Measurements from ENCODE around the gene HOXA7. TPM values are rescaled to one million over a fixed set of nuclear protein-coding genes. Genes with fewer than 3 reads are reported as not detected.

The HOXA7 gene
- total and polyA plus RNA-seq, 10 of the 15 experiments (the other 5 are each of a cell fraction or from before 2014, with no cell fraction given): not detected

- H3K4me1 ChIP-seq (ENCODE audit: control insufficient read depth, insufficient read depth, low read length): no peaks in the 10 kb centered on the region
Observed at GRCh38 chr7:27188386-27189294, 32.2 kb upstream of the HOXA7 start.

More at GRCh38 chr7:27188386-27189294, 32.2 kb upstream of the HOXA7 start:
- ChIA-PET RAD21 (ENCODE audit: unreplicated experiment) (no interaction called here), CTCF (interaction anchor here (0.7 kb wide), 1 partner anchor 9 kb away, joined by 3 read pairs; no protein-coding TSS in a partner anchor), SMC1A (ENCODE audit: uncharacterized antibody, unreplicated experiment) (interaction anchor here (0.6 kb wide), 1 partner anchor 590 kb away, joined by 3 read pairs; no protein-coding TSS in a partner anchor), POLR2A (no interaction called here)
- H2AFZ ChIP-seq (ENCODE audit: control insufficient read depth, low read depth, low read length): no peak overlapping the region
- no peaks in the 10 kb centered on the region; the same call in 2 of the 3 replicates for H3K9me3 ChIP-seq (replicated peaks; ENCODE audit: control insufficient read depth, insufficient read depth, low read length)
- no peak overlapping the region for H3K27ac ChIP-seq (ENCODE audit: control insufficient read depth, insufficient read depth)
- no peak overlapping the region for H3K9ac ChIP-seq (ENCODE audit: control insufficient read depth, insufficient read depth, low read length)
- no peak for ATAC-seq
- intact Hi-C loops (cut with micrococcal nuclease; ENCODE audit: unreplicated experiment) (no loop called here), in situ Hi-C loops (cut with MboI) (no loop called here)
- 21% methylated on average over 46 of the region's 49 CpGs for WGBS (ENCODE audit: insufficient coverage, insufficient replicate concordance, low lambda C conversion rate, missing lambda C conversion rate)
- no peaks in the 10 kb centered on the region for H3K79me2 ChIP-seq (ENCODE audit: control insufficient read depth, insufficient read depth, low read length)
- no peak for FAIRE-seq
- peaks cover 41 to 51% of the 10 kb centered on the region in 2 experiments for H3K27me3 ChIP-seq (replicated peaks in 1 of 2; ENCODE audit: control insufficient read depth in 2 of 2, insufficient read depth in 2 of 2, low read length in 1 of 2)
- no peak overlapping the region for H3K4me3 ChIP-seq
- no peaks in the 10 kb centered on the region for H3K36me3 ChIP-seq (ENCODE audit: control insufficient read depth in 2 of 2, insufficient read depth in 2 of 2, low read length in 1 of 2)
- H4K20me1 ChIP-seq (ENCODE audit: control insufficient read depth, insufficient read depth): 0 out of 2 replicates have a peak, but pooled peaks cover 3% of the 10 kb centered on the region
- DNase-seq (ENCODE audit: low read depth, low spot score): no peak
- no TSS peak for BruUV-seq (replicated peaks)
- H3K4me2 ChIP-seq (ENCODE audit: control insufficient read depth, insufficient read depth): no peak overlapping the region
- no peak for TF ChIP-seq BCL11A (IDR thresholded peaks at IDR 0.05; ENCODE audit: low read depth, low read length)
- no peak for TF ChIP-seq WRNIP1 (IDR thresholded peaks at IDR 0.05; ENCODE audit: borderline replicate concordance, low read depth, low read length)
- no peak for TF ChIP-seq SMAD1 (IDR thresholded peaks at IDR 0.05; ENCODE audit: low read depth, partially characterized antibody)
- TF ChIP-seq, protein P1, sequence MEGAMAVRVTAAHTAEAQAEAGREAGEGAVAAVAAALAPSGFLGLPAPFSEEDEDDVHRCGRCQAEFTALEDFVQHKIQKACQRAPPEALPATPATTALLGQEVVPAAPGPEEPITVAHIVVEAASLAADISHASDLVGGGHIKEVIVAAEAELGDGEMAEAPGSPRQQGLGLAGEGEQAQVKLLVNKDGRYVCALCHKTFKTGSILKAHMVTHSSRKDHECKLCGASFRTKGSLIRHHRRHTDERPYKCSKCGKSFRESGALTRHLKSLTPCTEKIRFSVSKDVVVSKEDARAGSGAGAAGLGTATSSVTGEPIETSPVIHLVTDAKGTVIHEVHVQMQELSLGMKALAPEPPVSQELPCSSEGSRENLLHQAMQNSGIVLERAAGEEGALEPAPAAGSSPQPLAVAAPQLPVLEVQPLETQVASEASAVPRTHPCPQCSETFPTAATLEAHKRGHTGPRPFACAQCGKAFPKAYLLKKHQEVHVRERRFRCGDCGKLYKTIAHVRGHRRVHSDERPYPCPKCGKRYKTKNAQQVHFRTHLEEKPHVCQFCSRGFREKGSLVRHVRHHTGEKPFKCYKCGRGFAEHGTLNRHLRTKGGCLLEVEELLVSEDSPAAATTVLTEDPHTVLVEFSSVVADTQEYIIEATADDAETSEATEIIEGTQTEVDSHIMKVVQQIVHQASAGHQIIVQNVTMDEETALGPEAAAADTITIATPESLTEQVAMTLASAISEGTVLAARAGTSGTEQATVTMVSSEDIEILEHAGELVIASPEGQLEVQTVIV (IDR thresholded peaks at IDR 0.05; ENCODE audit: borderline replicate concordance, partially characterized antibody): no peak
- no peak for TF ChIP-seq YY1 (IDR thresholded peaks at IDR 0.05; ENCODE audit: low read depth, low read length)
- no peak for TF ChIP-seq HDGF (IDR thresholded peaks at IDR 0.05)
- TF ChIP-seq ZNF217 (IDR thresholded peaks at IDR 0.05): no peak
- no peak for TF ChIP-seq ASH2L (IDR thresholded peaks at IDR 0.05; ENCODE audit: borderline replicate concordance, low read depth)
- no peak for TF ChIP-seq FOS (IDR thresholded peaks at IDR 0.05; ENCODE audit: borderline replicate concordance, extremely low read depth, insufficient read length)
